ENCODE results near the gene MBD4. TPM values are rescaled to one million over a fixed set of nuclear protein-coding genes. Genes with fewer than 3 reads are reported as not detected.

The MBD4 gene
- total RNA-seq, 1 experiment from 2014 or later: 35.8 TPM

DNA sequence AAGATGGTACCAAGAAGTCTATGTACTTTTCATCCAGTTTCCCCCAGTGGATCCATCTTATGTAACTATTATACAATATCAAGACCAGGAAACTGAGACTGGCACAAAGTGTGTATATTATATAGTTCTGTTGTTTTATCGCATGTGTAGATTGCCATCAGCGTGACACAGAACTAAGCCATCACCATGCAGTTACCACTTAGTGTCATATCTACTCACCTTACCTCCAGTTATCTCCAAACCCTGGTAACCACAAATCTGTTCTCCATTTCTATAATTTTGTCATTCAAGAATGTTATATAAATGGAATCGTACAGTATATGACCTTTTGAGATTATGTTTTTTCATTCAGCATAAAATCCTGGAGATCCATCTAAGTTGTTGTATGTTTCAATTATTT is 23.3 kb upstream of the MBD4 start:
- Mint-ChIP-seq H3K27ac (ENCODE audit: low read depth, unreplicated experiment) (no peak overlapping the region), H3K36me3 (ENCODE audit: insufficient read depth, unreplicated experiment) (peaks cover 20% of the 10 kb centered on the region), H3K27me3 (ENCODE audit: insufficient read depth, unreplicated experiment) (no peaks in the 10 kb centered on the region), H3K9me3 (ENCODE audit: unreplicated experiment) (no peaks in the 10 kb centered on the region), H3K4me1 (ENCODE audit: insufficient read depth, unreplicated experiment) (peaks cover 23% of the 10 kb centered on the region), H3K4me3 (ENCODE audit: unreplicated experiment) (no peak overlapping the region)
- intact Hi-C loops (cut with micrococcal nuclease): no loop called here
- ChIA-PET CTCF (interaction anchor here (0.8 kb wide), 1 partner anchor 186 kb away, joined by 4 read pairs; no protein-coding TSS in a partner anchor), POLR2A (interaction anchor here (0.5 to 2.1 kb wide), 2 partner anchors 23 to 66 kb away, joined by 4 to 31 read pairs; partner anchors contain the start of genes IFT122 and MBD4)
- TF ChIP-seq, protein P1, sequence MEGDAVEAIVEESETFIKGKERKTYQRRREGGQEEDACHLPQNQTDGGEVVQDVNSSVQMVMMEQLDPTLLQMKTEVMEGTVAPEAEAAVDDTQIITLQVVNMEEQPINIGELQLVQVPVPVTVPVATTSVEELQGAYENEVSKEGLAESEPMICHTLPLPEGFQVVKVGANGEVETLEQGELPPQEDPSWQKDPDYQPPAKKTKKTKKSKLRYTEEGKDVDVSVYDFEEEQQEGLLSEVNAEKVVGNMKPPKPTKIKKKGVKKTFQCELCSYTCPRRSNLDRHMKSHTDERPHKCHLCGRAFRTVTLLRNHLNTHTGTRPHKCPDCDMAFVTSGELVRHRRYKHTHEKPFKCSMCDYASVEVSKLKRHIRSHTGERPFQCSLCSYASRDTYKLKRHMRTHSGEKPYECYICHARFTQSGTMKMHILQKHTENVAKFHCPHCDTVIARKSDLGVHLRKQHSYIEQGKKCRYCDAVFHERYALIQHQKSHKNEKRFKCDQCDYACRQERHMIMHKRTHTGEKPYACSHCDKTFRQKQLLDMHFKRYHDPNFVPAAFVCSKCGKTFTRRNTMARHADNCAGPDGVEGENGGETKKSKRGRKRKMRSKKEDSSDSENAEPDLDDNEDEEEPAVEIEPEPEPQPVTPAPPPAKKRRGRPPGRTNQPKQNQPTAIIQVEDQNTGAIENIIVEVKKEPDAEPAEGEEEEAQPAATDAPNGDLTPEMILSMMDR (IDR thresholded peaks at IDR 0.05; ENCODE audit: unreplicated experiment): no peak
- DNase-seq (ENCODE audit: unreplicated experiment): no peak
- no TSS peak for BruUV-seq (replicated peaks)

DNA sequence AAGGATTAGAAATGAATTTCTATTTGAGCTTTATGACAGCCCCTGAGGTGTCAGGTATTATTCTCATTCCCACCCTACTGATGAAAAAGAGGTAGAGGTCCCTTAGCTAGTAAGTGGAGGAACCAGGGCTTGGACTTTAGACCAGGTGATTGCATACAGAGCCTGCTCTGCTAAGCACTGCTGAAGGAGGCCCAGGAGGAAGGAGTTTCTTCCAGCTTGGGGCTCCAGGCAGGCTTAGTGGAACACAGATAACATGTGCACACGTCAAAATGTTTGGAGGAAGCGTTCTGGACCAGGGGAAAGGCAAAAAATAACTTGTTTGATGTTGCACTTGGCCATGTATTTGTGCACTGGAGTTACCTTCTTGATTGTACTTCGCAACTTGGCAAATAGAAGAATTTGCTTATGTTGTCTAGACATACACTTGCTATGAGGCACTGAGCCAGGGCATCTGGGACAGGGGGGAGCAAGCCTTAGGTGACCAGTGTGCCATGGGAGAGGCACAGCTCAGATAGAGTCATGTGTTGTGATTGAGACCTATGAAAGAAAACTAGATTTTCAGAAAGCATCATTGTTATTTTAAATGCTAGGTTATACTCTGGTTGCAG is 22.7 kb upstream of the MBD4 start:
- TF ChIP-seq, protein P1 (IDR thresholded peaks at IDR 0.05; ENCODE audit: unreplicated experiment): no peak
- no TSS peak for BruUV-seq (replicated peaks)
- ChIA-PET POLR2A (interaction anchor here (0.7 to 2.1 kb wide), 6 partner anchors 18 to 195 kb away, joined by 3 to 31 read pairs (median 7); partner anchors contain the start of genes IFT122 and MBD4), CTCF (interaction anchor here (0.6 to 1.3 kb wide), 6 partner anchors 12 to 543 kb away, joined by 3 to 5 read pairs (median 4); no protein-coding TSS in a partner anchor)
- H3K9me3 Mint-ChIP-seq (ENCODE audit: unreplicated experiment): no peaks in the 10 kb centered on the region
- peak overlapping the region; percentile 96 for H3K27ac Mint-ChIP-seq (ENCODE audit: low read depth, unreplicated experiment)
- intact Hi-C loops (cut with micrococcal nuclease): no loop called here
- H3K4me3 Mint-ChIP-seq (ENCODE audit: unreplicated experiment): no peak overlapping the region
- peaks cover 20% of the 10 kb centered on the region for H3K36me3 Mint-ChIP-seq (ENCODE audit: insufficient read depth, unreplicated experiment)
- no peak for DNase-seq (ENCODE audit: unreplicated experiment)
- no peaks in the 10 kb centered on the region for H3K27me3 Mint-ChIP-seq (ENCODE audit: insufficient read depth, unreplicated experiment)
- H3K4me1 Mint-ChIP-seq (ENCODE audit: insufficient read depth, unreplicated experiment): peaks cover 23% of the 10 kb centered on the region

DNA sequence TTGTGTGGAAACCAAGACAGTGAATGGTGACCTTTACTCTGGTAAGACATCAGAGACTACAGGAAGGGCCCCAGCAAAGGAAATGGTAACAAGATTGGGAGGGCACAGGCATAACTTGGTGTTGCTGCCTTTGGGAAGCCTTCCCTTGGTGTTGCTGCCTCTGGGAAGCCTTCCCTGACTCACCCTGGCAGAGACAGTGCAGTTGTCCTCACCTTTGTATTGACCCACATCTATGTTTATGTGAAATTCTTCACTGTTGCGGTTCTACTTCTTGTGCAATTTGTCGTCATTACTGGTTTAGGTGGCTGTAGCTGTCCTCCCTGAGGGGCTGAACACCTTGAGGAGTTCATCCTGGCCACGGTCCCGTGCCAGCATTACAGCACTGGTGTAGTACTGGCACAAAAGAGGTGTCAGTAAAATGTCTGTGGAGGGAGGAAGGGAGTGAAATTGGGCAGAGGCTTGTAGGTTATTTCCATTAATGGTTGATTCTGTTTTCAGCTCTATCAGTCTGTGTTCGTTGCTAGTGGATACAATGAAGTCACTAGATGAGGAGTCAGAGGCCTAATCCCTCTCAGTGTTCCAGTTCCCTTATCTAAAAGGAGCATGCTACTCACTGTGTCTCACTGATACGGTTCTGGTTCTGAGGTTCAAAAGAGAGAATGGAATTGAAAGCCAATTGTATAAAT is 21.9 kb upstream of the MBD4 start:
- Mint-ChIP-seq H3K4me1 (ENCODE audit: insufficient read depth, unreplicated experiment) (peaks cover 23% of the 10 kb centered on the region), H3K4me3 (ENCODE audit: unreplicated experiment) (no peak overlapping the region), H3K27ac (ENCODE audit: low read depth, unreplicated experiment) (peak overlapping the region; percentile 96), H3K27me3 (ENCODE audit: insufficient read depth, unreplicated experiment) (no peaks in the 10 kb centered on the region), H3K36me3 (ENCODE audit: insufficient read depth, unreplicated experiment) (peaks cover 20% of the 10 kb centered on the region), H3K9me3 (ENCODE audit: unreplicated experiment) (no peaks in the 10 kb centered on the region)
- TF ChIP-seq, protein P1 (IDR thresholded peaks at IDR 0.05; ENCODE audit: unreplicated experiment): no peak
- intact Hi-C loops (cut with micrococcal nuclease): no loop called here
- DNase-seq (ENCODE audit: unreplicated experiment): peak; percentile 97
- CTCF ChIA-PET: interaction anchor here (1.0 to 1.3 kb wide), 4 partner anchors 13 to 544 kb away, joined by 3 to 5 read pairs (median 4); no protein-coding TSS in a partner anchor
- POLR2A ChIA-PET: interaction anchor here (0.7 to 2.1 kb wide), 6 partner anchors 17 to 196 kb away, joined by 3 to 31 read pairs (median 7); partner anchors contain the start of genes IFT122 and MBD4
- BruUV-seq (replicated peaks): no TSS peak

DNA sequence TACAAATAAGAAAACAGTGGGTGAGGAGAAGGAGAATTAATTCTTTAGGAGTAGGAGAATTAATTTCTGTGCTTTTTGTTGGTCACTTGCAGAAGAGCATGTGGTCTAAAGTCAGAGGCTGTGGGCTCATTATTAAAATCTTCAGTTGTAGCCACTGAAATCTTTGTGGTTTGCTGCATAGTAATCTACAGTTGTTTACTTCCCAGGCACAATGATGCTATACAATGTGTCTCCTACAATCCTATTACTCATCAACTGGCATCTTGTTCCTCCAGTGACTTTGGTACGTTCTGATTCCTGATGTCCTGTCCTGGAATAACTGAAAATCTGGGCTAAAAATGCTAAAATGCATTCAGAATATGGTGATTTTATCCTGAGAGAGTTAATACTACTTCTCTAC is 21.3 kb upstream of the MBD4 start:
- H3K27ac Mint-ChIP-seq (ENCODE audit: low read depth, unreplicated experiment): peak overlapping the region; percentile 96
- no peaks in the 10 kb centered on the region for H3K9me3 Mint-ChIP-seq (ENCODE audit: unreplicated experiment)
- no peaks in the 10 kb centered on the region for H3K27me3 Mint-ChIP-seq (ENCODE audit: insufficient read depth, unreplicated experiment)
- H3K36me3 Mint-ChIP-seq (ENCODE audit: insufficient read depth, unreplicated experiment): peaks cover 20% of the 10 kb centered on the region
- DNase-seq (ENCODE audit: unreplicated experiment): peak; percentile 67
- ChIA-PET CTCF (interaction anchor here (0.9 kb wide), 1 partner anchor 29 kb away, joined by 5 read pairs; no protein-coding TSS in a partner anchor), POLR2A (interaction anchor here (1.7 to 2.1 kb wide), 2 partner anchors 20 to 21 kb away, joined by 12 to 31 read pairs; partner anchors contain the start of genes IFT122 and MBD4)
- no TSS peak for BruUV-seq (replicated peaks)
- H3K4me3 Mint-ChIP-seq (ENCODE audit: unreplicated experiment): no peak overlapping the region
- H3K4me1 Mint-ChIP-seq (ENCODE audit: insufficient read depth, unreplicated experiment): peaks cover 23% of the 10 kb centered on the region
- intact Hi-C loops (cut with micrococcal nuclease): no loop called here
- TF ChIP-seq, protein P1 (IDR thresholded peaks at IDR 0.05; ENCODE audit: unreplicated experiment): no peak
